PC-9 (cell line): ENCODE data around the gene ADAM19. TPM values are rescaled to one million over a fixed set of nuclear protein-coding genes. Genes with fewer than 3 reads are reported as not detected.

Experiments
- BruUV-seq: library from RNA; stranded (reverse); fragments of 400-500 nt; replicated peaks from 2 replicates; lab custom pipeline; 2021; lab: Mats Ljungman, UMichigan
- CTCF ChIA-PET: fragments of 300-600 bp; sonication (Branson Sonifier 250); formaldehyde crosslinking; loops from one replicate; lab custom pipeline; 2022; ENCODE audit warnings: antibody characterized with exemption; lab: Charles Lee
- POLR2A ChIA-PET: fragments of 300-600 bp; sonication (Branson Sonifier 250); formaldehyde crosslinking; loops from one replicate; lab custom pipeline; 2022; ENCODE audit warnings: antibody characterized with exemption; ENCODE audit not compliant: unreplicated experiment; lab: Charles Lee
- DNase-seq, 2 experiments: peaks; one replicate each; pipeline versions ENCODE4 v3.0.0 to v3.0.0-alpha.2; 2015 to 2022; ENCODE audit warnings: mixed read lengths in 1 of 2
- H2AFZ ChIP-seq: fragments of 200-600 bp; sonication (generic); 2 replicates; pipeline ENCODE4 v1.8.1; 2017; ENCODE audit warnings: antibody characterized with exemption
- H3F3A ChIP-seq: fragments of 200-600 bp; sonication (generic); 2 replicates; pipeline ENCODE4 v1.8.1; 2017; ENCODE audit warnings: antibody characterized with exemption, mild to moderate bottlenecking, low read depth; ENCODE audit not compliant: insufficient read depth
- H3K27ac ChIP-seq: fragments of 200-600 bp; sonication (generic); 2 replicates; pipeline ENCODE4 v1.6.1; 2016; ENCODE audit warnings: mixed run types
- H3K27me3 ChIP-seq: fragments of 200-600 bp; sonication (generic); 2 replicates; pipeline ENCODE4 v1.6.1; 2016; ENCODE audit warnings: low read depth, mixed run types; ENCODE audit not compliant: insufficient read depth
- H3K36me3 ChIP-seq: fragments of 200-600 bp; sonication (generic); 2 replicates; pipeline ENCODE4 v1.6.1; 2016; ENCODE audit warnings: low read depth, mixed run types
- H3K4me1 ChIP-seq: fragments of 200-600 bp; sonication (generic); replicated peaks from 2 replicates; pipeline ENCODE4 v1.6.1; 2016; ENCODE audit warnings: mixed run types; ENCODE audit not compliant: insufficient read depth
- H3K4me2 ChIP-seq: fragments of 200-600 bp; sonication (generic); 2 replicates; pipeline ENCODE4 v1.6.1; 2017; ENCODE audit warnings: mixed run types
- H3K4me3 ChIP-seq: fragments of 200-600 bp; sonication (generic); 2 replicates; pipeline ENCODE4 v1.6.1; 2016; ENCODE audit warnings: mixed run types
- H3K79me2 ChIP-seq: fragments of 200-600 bp; sonication (generic); 2 replicates; pipeline ENCODE4 v1.6.1; 2017; ENCODE audit warnings: low read depth, mixed run types
- H3K9me2 ChIP-seq: fragments of 200-600 bp; sonication (generic); 2 replicates; pipeline ENCODE4 v1.8.1; 2017; ENCODE audit warnings: mild to moderate bottlenecking; ENCODE audit not compliant: insufficient read depth
- H3K9me3 ChIP-seq: fragments of 200-600 bp; sonication (generic); 2 replicates; pipeline ENCODE4 v1.8.1; 2016; ENCODE audit warnings: low read depth; ENCODE audit not compliant: insufficient read depth
- H4K20me1 ChIP-seq: fragments of 200-600 bp; sonication (generic); 2 replicates; pipeline ENCODE4 v1.8.1; 2017; ENCODE audit not compliant: insufficient read depth
- EZH2 ChIP-seq: fragments of 200-600 bp; sonication (generic); IDR thresholded peaks from 2 replicates; pipeline ENCODE4 v1.8.0; 2017; ENCODE audit warnings: antibody characterized with exemption, low read depth
- intact Hi-C: fragments of 100-400 bp; cut with micrococcal nuclease; formaldehyde crosslinking; loops from one replicate; pipeline ENCODE4 v1.10.0; 2022; ENCODE audit not compliant: unreplicated experiment
- total RNA-seq: library from RNA; stranded (reverse); gene quantifications from 2 replicates; pipeline ENCODE4 v1.2.3, GENCODE V29; 2021
- TF ChIP-seq, protein P1 (sequence below): fragments of 200-600 bp; sonication (generic); conservative IDR thresholded peaks from 2 replicates; pipeline ENCODE4 v1.6.1; 2017; ENCODE audit warnings: mixed run types, antibody characterized with exemption, mild to moderate bottlenecking, moderate library complexity

The ADAM19 gene
- total RNA-seq, 1 experiment from 2014 or later, result 7.6 TPM

DNA sequence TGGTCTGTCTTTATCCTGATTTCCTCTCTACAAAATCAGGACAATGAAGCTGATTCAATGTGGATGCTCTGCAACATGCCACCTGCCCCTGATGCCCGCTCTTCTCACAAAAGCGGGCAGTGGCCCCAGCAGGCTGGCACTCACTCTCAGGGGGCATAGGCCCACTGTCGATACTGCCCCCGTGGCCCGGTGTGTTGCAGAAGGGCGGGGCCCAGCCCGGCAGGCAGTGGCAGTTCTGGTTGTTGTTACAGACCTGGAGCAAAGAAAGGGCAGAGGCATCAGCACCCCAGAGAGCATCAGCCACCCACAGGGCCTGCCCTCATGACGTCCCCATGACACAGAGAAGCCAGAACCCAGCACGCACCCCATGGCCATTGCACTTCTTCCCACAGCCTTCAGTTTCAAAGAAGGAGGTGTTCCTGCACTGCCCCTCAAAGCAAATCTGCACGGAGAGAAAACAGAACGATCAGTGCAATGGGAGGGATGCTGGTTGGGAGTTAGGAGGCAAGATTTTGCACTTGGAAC lies 84.0 kb downstream of the ADAM19 start:
- H3K4me2 ChIP-seq, result no peak overlapping the region
- no peak overlapping the region for H2AFZ ChIP-seq
- no peak overlapping the region for H3K27ac ChIP-seq
- peaks cover 5% of the 10 kb centered on the region; the same call in 1 of the 2 replicates for H3K36me3 ChIP-seq
- CTCF ChIA-PET, result no interaction called here
- no peaks in the 10 kb centered on the region for H3K27me3 ChIP-seq
- intact Hi-C loops, result no loop called here
- no peaks in the 10 kb centered on the region for H3K79me2 ChIP-seq
- H3K9me2 ChIP-seq, result no peaks in the 10 kb centered on the region
- no peak overlapping the region for H3K4me3 ChIP-seq
- POLR2A ChIA-PET, result no interaction called here
- H3F3A ChIP-seq, result no peaks in the 10 kb centered on the region
- BruUV-seq, result no TSS peak
- TF ChIP-seq, protein P1, sequence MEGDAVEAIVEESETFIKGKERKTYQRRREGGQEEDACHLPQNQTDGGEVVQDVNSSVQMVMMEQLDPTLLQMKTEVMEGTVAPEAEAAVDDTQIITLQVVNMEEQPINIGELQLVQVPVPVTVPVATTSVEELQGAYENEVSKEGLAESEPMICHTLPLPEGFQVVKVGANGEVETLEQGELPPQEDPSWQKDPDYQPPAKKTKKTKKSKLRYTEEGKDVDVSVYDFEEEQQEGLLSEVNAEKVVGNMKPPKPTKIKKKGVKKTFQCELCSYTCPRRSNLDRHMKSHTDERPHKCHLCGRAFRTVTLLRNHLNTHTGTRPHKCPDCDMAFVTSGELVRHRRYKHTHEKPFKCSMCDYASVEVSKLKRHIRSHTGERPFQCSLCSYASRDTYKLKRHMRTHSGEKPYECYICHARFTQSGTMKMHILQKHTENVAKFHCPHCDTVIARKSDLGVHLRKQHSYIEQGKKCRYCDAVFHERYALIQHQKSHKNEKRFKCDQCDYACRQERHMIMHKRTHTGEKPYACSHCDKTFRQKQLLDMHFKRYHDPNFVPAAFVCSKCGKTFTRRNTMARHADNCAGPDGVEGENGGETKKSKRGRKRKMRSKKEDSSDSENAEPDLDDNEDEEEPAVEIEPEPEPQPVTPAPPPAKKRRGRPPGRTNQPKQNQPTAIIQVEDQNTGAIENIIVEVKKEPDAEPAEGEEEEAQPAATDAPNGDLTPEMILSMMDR, result no peak
- no peak for TF ChIP-seq EZH2
- DNase-seq, result no peak
- no peaks in the 10 kb centered on the region for H4K20me1 ChIP-seq
- no peaks in the 10 kb centered on the region for H3K4me1 ChIP-seq
- H3K9me3 ChIP-seq, result no peaks in the 10 kb centered on the region

DNA sequence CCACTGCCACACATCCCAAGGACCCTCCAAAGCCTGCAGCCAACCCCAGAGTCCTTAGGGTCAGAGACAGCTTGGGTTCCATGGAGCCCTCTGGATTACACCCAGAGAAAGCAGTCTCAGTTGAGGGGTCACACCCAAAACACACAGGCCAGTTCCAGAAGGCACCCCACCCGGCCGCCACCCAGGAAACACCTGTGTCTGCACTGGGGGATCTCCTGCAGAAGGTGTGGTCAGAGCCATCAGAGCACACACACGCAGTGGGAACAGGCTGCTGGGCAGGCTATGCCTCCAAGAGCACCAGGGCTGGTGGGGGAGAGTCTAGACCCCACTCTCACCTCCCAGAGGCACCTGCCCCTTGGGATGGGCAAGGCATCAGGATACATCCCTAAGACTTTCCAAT lies 88.2 kb downstream of the ADAM19 start:
- no peaks in the 10 kb centered on the region for H3K4me1 ChIP-seq
- DNase-seq, result peak in 1 of 2 experiments; percentile 2
- H4K20me1 ChIP-seq, result no peaks in the 10 kb centered on the region
- H3K79me2 ChIP-seq, result no peaks in the 10 kb centered on the region
- ChIA-PET POLR2A (no interaction called here), CTCF (no interaction called here)
- intact Hi-C loops, result no loop called here
- no TSS peak for BruUV-seq
- no peaks in the 10 kb centered on the region for H3F3A ChIP-seq
- H3K4me2 ChIP-seq, result no peak overlapping the region
- no peaks in the 10 kb centered on the region for H3K9me2 ChIP-seq
- no peaks in the 10 kb centered on the region for H3K27me3 ChIP-seq
- no peak overlapping the region for H2AFZ ChIP-seq
- H3K36me3 ChIP-seq, result peaks cover 8% of the 10 kb centered on the region; the same call in 1 of the 2 replicates
- H3K4me3 ChIP-seq, result no peak overlapping the region
- no peak overlapping the region for H3K27ac ChIP-seq
- TF ChIP-seq, protein P1, result no peak
- no peaks in the 10 kb centered on the region for H3K9me3 ChIP-seq

DNA sequence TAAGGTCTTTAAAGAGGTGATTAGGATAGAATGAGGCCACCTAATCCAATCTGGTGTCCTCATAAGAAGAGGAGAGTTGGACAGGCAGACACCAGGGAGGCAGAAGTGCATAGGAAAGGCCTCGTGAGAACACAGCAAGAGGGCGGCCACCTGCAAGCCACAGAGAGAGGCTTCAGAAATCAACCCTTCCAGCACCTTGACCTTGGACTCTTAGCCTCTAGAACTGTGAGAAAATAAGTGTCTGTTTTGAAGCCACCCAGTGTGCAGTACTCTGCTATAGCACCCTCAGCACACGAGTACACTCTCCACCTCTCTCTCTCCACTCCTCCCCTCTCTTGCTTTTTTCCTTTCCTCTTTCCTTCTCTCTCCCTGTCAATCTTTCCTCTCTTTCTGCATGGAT lies 88.7 kb downstream of the ADAM19 start:
- no peaks in the 10 kb centered on the region for H3K4me1 ChIP-seq
- H3K9me2 ChIP-seq, result no peaks in the 10 kb centered on the region
- no peaks in the 10 kb centered on the region for H3F3A ChIP-seq
- peak in 1 of 2 experiments; percentile 5 for DNase-seq
- H4K20me1 ChIP-seq, result no peaks in the 10 kb centered on the region
- no peak overlapping the region for H2AFZ ChIP-seq
- no peaks in the 10 kb centered on the region for H3K27me3 ChIP-seq
- no peaks in the 10 kb centered on the region for H3K79me2 ChIP-seq
- intact Hi-C loops, result no loop called here
- ChIA-PET CTCF (no interaction called here), POLR2A (no interaction called here)
- no TSS peak for BruUV-seq
- H3K4me2 ChIP-seq, result no peak overlapping the region
- H3K36me3 ChIP-seq, result peaks cover 8% of the 10 kb centered on the region; the same call in 1 of the 2 replicates
- TF ChIP-seq, protein P1, result no peak
- no peak for TF ChIP-seq EZH2
- H3K4me3 ChIP-seq, result no peak overlapping the region
- no peak overlapping the region for H3K27ac ChIP-seq
- no peaks in the 10 kb centered on the region for H3K9me3 ChIP-seq
